Nephron progenitor cell (in vitro differentiated cells): ENCODE data around the gene TXNDC5.

ENCODE experiments used
- DNase-seq: peaks from one replicate; pipeline ENCODE4 v3.0.0; 2021
- H3K27ac Mint-ChIP-seq: 2 replicates; pipeline ENCODE4 v1.8.0; 2021; ENCODE audit warnings: mild to moderate bottlenecking, moderate library complexity, mixed read lengths
- H3K27me3 Mint-ChIP-seq: 2 replicates; pipeline ENCODE4 v1.8.0; 2021; ENCODE audit warnings: mild to moderate bottlenecking, low read depth, mixed read lengths; ENCODE audit not compliant: poor library complexity
- H3K36me3 Mint-ChIP-seq: 2 replicates; pipeline ENCODE4 v1.8.0; 2021; ENCODE audit warnings: low read depth, mixed read lengths
- H3K4me1 Mint-ChIP-seq: 2 replicates; pipeline ENCODE4 v1.8.0; 2021; ENCODE audit warnings: mixed read lengths
- H3K4me3 Mint-ChIP-seq: 2 replicates; pipeline ENCODE4 v1.8.0; 2021; ENCODE audit warnings: mild to moderate bottlenecking, moderate library complexity, mixed read lengths
- H3K9me3 Mint-ChIP-seq: 2 replicates; pipeline ENCODE4 v1.8.0; 2021; ENCODE audit warnings: mild to moderate bottlenecking, moderate library complexity, mixed read lengths
- CTCF ChIP-seq: fragments of 200-600 bp; sonication (generic); IDR thresholded peaks from 2 replicates; pipeline ENCODE4 v1.5.0; 2021; ENCODE audit warnings: antibody characterized with exemption

TXNDC5 gene

GRCh38 chr6:7880718-7881107 is 29.9 kb downstream of the TXNDC5 start:
- no peak for TF ChIP-seq CTCF
- Mint-ChIP-seq H3K9me3 (no peaks in the 10 kb centered on the region), H3K4me3 (no peak overlapping the region), H3K27ac (no peak overlapping the region), H3K36me3 (peaks cover 53% of the 10 kb centered on the region), H3K4me1 (peaks cover 6% of the 10 kb centered on the region), H3K27me3 (no peaks in the 10 kb centered on the region)
- no peak for DNase-seq

GRCh38 chr6:7879980-7880717 is 30.4 kb downstream of the TXNDC5 start:
- Mint-ChIP-seq H3K27ac (peak overlapping the region; percentile 37), H3K9me3 (no peaks in the 10 kb centered on the region), H3K27me3 (no peaks in the 10 kb centered on the region), H3K4me1 (peaks cover 6% of the 10 kb centered on the region), H3K4me3 (no peak overlapping the region), H3K36me3 (peaks cover 49% of the 10 kb centered on the region)
- DNase-seq, result no peak
- TF ChIP-seq CTCF, result no peak

GRCh38 chr6:7879579-7879978 is 31.0 kb downstream of the TXNDC5 start:
- peaks cover 43% of the 10 kb centered on the region for H3K36me3 Mint-ChIP-seq
- H3K4me3 Mint-ChIP-seq, result no peak overlapping the region
- no peak overlapping the region for H3K27ac Mint-ChIP-seq
- H3K27me3 Mint-ChIP-seq, result no peaks in the 10 kb centered on the region
- H3K9me3 Mint-ChIP-seq, result no peaks in the 10 kb centered on the region
- no peak for TF ChIP-seq CTCF
- peaks cover 6% of the 10 kb centered on the region for H3K4me1 Mint-ChIP-seq
- no peak for DNase-seq

- TF ChIP-seq CTCF, result no peak
- no peak for DNase-seq
- peaks cover 3% of the 10 kb centered on the region for H3K9me3 Mint-ChIP-seq
- no peak overlapping the region for H3K4me3 Mint-ChIP-seq
- H3K4me1 Mint-ChIP-seq, result peaks cover 6% of the 10 kb centered on the region
- H3K27ac Mint-ChIP-seq, result no peak overlapping the region
- H3K27me3 Mint-ChIP-seq, result no peaks in the 10 kb centered on the region
- H3K36me3 Mint-ChIP-seq, result peaks cover 39% of the 10 kb centered on the region
These were observed 31.5 kb downstream of the TXNDC5 start for GRCh38 chr6:7879043-7879442.

- peak overlapping the region; percentile 58 for H3K27ac Mint-ChIP-seq
- TF ChIP-seq CTCF, result no peak
- peaks cover 39% of the 10 kb centered on the region for H3K36me3 Mint-ChIP-seq
- H3K4me1 Mint-ChIP-seq, result peaks cover 6% of the 10 kb centered on the region
- DNase-seq, result no peak
- no peak overlapping the region for H3K4me3 Mint-ChIP-seq
- H3K9me3 Mint-ChIP-seq, result peaks cover 8% of the 10 kb centered on the region
- H3K27me3 Mint-ChIP-seq, result no peaks in the 10 kb centered on the region
These were observed 32.1 kb downstream of the TXNDC5 start for GRCh38 chr6:7878401-7878964.

- Mint-ChIP-seq H3K4me3 (no peak overlapping the region), H3K27ac (no peak overlapping the region), H3K27me3 (peaks cover 4% of the 10 kb centered on the region), H3K9me3 (peaks cover 13% of the 10 kb centered on the region), H3K36me3 (peaks cover 15% of the 10 kb centered on the region), H3K4me1 (peaks cover 27% of the 10 kb centered on the region)
- DNase-seq, result no peak
- TF ChIP-seq CTCF, result no peak
These were observed 41.7 kb downstream of the TXNDC5 start for GRCh38 chr6:7868926-7869325.
